Measurements from ENCODE around the gene GGPS1. TPM values are rescaled to one million over a fixed set of nuclear protein-coding genes. Genes with fewer than 3 reads are reported as not detected.

The GGPS1 gene
- total RNA-seq, 1 experiment from 2014 or later = 37.3 TPM

GRCh38 chr1:235367000-235367908, 38.9 kb downstream of the GGPS1 start, which contains the start of gene TBCE (continued):
- TF ChIP-seq USF2 (CRISPR knock-in tag; IDR thresholded peaks at IDR 0.05) = peak; percentile 87
- TF ChIP-seq SP1 (CRISPR knock-in tag; conservative IDR thresholded peaks at IDR 0.05) = peak; percentile 71
- TF ChIP-seq NR1H2 (CRISPR knock-in tag; IDR thresholded peaks at IDR 0.05) = no peak
- no peak for TF ChIP-seq ATF2 (CRISPR knock-in tag; IDR thresholded peaks at IDR 0.05; ENCODE audit: borderline replicate concordance, low read depth)
- peak; percentile 91 for TF ChIP-seq USF1 (CRISPR knock-in tag; IDR thresholded peaks at IDR 0.05)
- TF ChIP-seq CBFB (CRISPR knock-in tag; IDR thresholded peaks at IDR 0.05; ENCODE audit: low read depth) = 0 out of 2 replicates have a peak, but pooled peaks have one; percentile 43
- no peak for TF ChIP-seq ATF6 (CRISPR knock-in tag; IDR thresholded peaks at IDR 0.05)
- TF ChIP-seq RORB (CRISPR knock-in tag; IDR thresholded peaks at IDR 0.05) = no peak
- no peak for TF ChIP-seq ZNF121 (CRISPR knock-in tag; IDR thresholded peaks at IDR 0.05)
- peak; percentile 79 for TF ChIP-seq MAX (CRISPR knock-in tag; IDR thresholded peaks at IDR 0.05)
- no peak for TF ChIP-seq ZNF219 (CRISPR knock-in tag; IDR thresholded peaks at IDR 0.05; ENCODE audit: borderline replicate concordance)
- TF ChIP-seq FOXK1 (CRISPR knock-in tag; IDR thresholded peaks at IDR 0.05) = 0 out of 2 replicates have a peak, but pooled peaks have one; percentile 23
- TF ChIP-seq GABPB1 (CRISPR knock-in tag; IDR thresholded peaks at IDR 0.05) = peak; percentile 47; the same call in 1 of the 2 replicates
- no peak for TF ChIP-seq ZNF532 (CRISPR knock-in tag; IDR thresholded peaks at IDR 0.05; ENCODE audit: borderline replicate concordance)
- TF ChIP-seq TEAD1 (CRISPR knock-in tag; IDR thresholded peaks at IDR 0.05) = peak; percentile 32; the same call in 1 of the 2 replicates
- TF ChIP-seq HMGXB4 (CRISPR knock-in tag; IDR thresholded peaks at IDR 0.05) = peak; percentile 37; the same call in 1 of the 2 replicates
- no peak for TF ChIP-seq ZBTB43 (CRISPR knock-in tag; IDR thresholded peaks at IDR 0.05)
- peak; percentile 62; the same call in 1 of the 2 replicates for TF ChIP-seq ZNF281 (CRISPR knock-in tag; IDR thresholded peaks at IDR 0.05)
- no peak for TF ChIP-seq CTCF (IDR thresholded peaks at IDR 0.05)
